K562 (cell line): ENCODE measurements around the gene SNX3. TPM values are rescaled to one million over a fixed set of nuclear protein-coding genes. Genes with fewer than 3 reads are reported as not detected.

Experiments used
- BDP1 ChIP-seq: IDR thresholded peaks from 3 replicates; pipeline ENCODE4 v1.6.1; 2011; ENCODE audit not compliant: insufficient read length, insufficient read depth
- C11orf30 ChIP-seq: fragments of 450-650 bp; IDR thresholded peaks from 2 replicates; pipeline ENCODE4 v1.6.1; 2016; ENCODE audit warnings: low read depth, mild to moderate bottlenecking
- CBFA2T3 ChIP-seq: fragments of 450-650 bp; IDR thresholded peaks from 2 replicates; pipeline ENCODE4 v1.6.1; 2017
- CHD1 ChIP-seq: fragments of 200-600 bp; sonication (generic); IDR thresholded peaks from one replicate; pipeline ENCODE4 v1.6.1; 2012; ENCODE audit warnings: mild to moderate bottlenecking, moderate library complexity, low read length, inconsistent platforms
- EHMT2 ChIP-seq: fragments of 450-650 bp; IDR thresholded peaks from 2 replicates; pipeline ENCODE4 v1.6.1; 2018; ENCODE audit warnings: antibody characterized with exemption
- GATAD2B ChIP-seq: fragments of 450-650 bp; IDR thresholded peaks from 2 replicates; pipeline ENCODE4 v1.6.1; 2017; ENCODE audit warnings: mild to moderate bottlenecking, borderline replicate concordance
- KAT7 ChIP-seq: sonication (generic); formaldehyde crosslinking; IDR thresholded peaks from 2 replicates; pipeline ENCODE4 v1.8.0; 2022; ENCODE audit warnings: missing genetic modification reagents, mild to moderate bottlenecking, borderline replicate concordance
- KDM4B ChIP-seq, 2 experiments: fragments of 450-650 bp in 1 of 2; sonication (generic) in 1 of 2; IDR thresholded peaks; 2 replicates each; pipeline ENCODE4 v1.6.1; 2016 to 2017; ENCODE audit warnings: borderline replicate concordance in 2 of 2, antibody characterized with exemption in 1 of 2, low read depth in 1 of 2, mild to moderate bottlenecking in 1 of 2
- PHF8 ChIP-seq: fragments of 200-600 bp; sonication (generic); IDR thresholded peaks from 2 replicates; pipeline ENCODE4 v1.6.1; 2012; ENCODE audit warnings: mixed run types, mild to moderate bottlenecking, inconsistent platforms, low read length, moderate library complexity, borderline replicate concordance
- RBM15 ChIP-seq: fragments of 200-400 bp; formaldehyde crosslinking; IDR thresholded peaks from 2 replicates; pipeline ENCODE4 v1.6.1; 2018; ENCODE audit warnings: mild to moderate bottlenecking, low read length, moderate library complexity; ENCODE audit not compliant: insufficient read depth
- TEAD1 ChIP-seq, 2 experiments: fragments of 450-650 bp in 1 of 2; sonication (generic) in 1 of 2; formaldehyde crosslinking; IDR thresholded peaks; 2 replicates each; pipeline versions ENCODE4 v1.4.0 to v1.8.0; 2020 to 2022; ENCODE audit warnings: mild to moderate bottlenecking in 2 of 2, missing genetic modification reagents in 1 of 2
- ZBED1 ChIP-seq: IDR thresholded peaks from 2 replicates; pipeline ENCODE4 v1.6.1; 2014
- ZNF274 ChIP-seq: IDR thresholded peaks from 2 replicates; pipeline ENCODE4 v1.6.1; 2011; ENCODE audit warnings: low read depth, mild to moderate bottlenecking, low read length, moderate library complexity, borderline replicate concordance
- ZNF41 ChIP-seq: fragments of 250-450 bp; sonication (Bioruptor Pico); conservative IDR thresholded peaks from 2 replicates; pipeline ENCODE4 v1.4.0; 2020; ENCODE audit warnings: mild to moderate bottlenecking
- ZNF79 ChIP-seq: fragments of 250-450 bp; sonication (Bioruptor Pico); IDR thresholded peaks from 2 replicates; pipeline ENCODE4 v1.4.0; 2020; ENCODE audit warnings: low read depth, mild to moderate bottlenecking, moderate library complexity
- polyA plus RNA-seq, 8 experiments: library from polyadenylated mRNA; depleted of rRNA in 4 of 8; stranded (reverse) in 5 of 8; unstranded in 3 of 8; fragments of >200 nt; fragmentation: Nextera tagmentation in 2 of 8; fragmentation: Illumina TruSeq in 1 of 8; extraction: Ambion mirVana in 2 of 8; extraction: Trizol in 1 of 8; gene quantifications; 2 replicates each; pipeline versions ENCODE4 v1.2.1 to v1.2.3, GENCODE V29; 2011 to 2014; ENCODE audit warnings: inconsistent platforms in 1 of 8, missing spikeins in 1 of 8
- total RNA-seq, 7 experiments: library from RNA; depleted of rRNA in 6 of 7; stranded (reverse); fragments of >200 nt in 6 of 7; fragmentation: Illumina TruSeq in 2 of 7; extraction: Trizol in 2 of 7; gene quantifications; 2 replicates each; pipeline versions ENCODE4 v1.2.1 to v1.2.3, GENCODE V29; 2011 to 2021; ENCODE audit warnings: low replicate concordance in 1 of 7
- TF ChIP-seq, protein P1 (sequence below): fragments of 450-650 bp; IDR thresholded peaks from 2 replicates; pipeline ENCODE4 v1.6.1; 2016; ENCODE audit warnings: mild to moderate bottlenecking
- TF ChIP-seq, protein P2 (sequence below): IDR thresholded peaks from 3 replicates; pipeline ENCODE4 v1.6.1; 2011; ENCODE audit warnings: borderline replicate concordance, mild to moderate bottlenecking, moderate library complexity; ENCODE audit not compliant: insufficient read length; ENCODE audit errors: extremely low read depth
- TF ChIP-seq, protein P3 (sequence below): sonication (generic); formaldehyde crosslinking; IDR thresholded peaks from 2 replicates; pipeline ENCODE4 v1.8.1; 2023; ENCODE audit warnings: mild to moderate bottlenecking, missing genetic modification reagents, moderate library complexity
- TF ChIP-seq, protein P4 (sequence below): fragments of 250-450 bp; sonication (Bioruptor Pico); IDR thresholded peaks from 2 replicates; pipeline ENCODE4 v1.8.0; 2022; ENCODE audit warnings: inconsistent platforms, mild to moderate bottlenecking, moderate library complexity, borderline replicate concordance

The SNX3 gene
- total and polyA plus RNA-seq, 9 of the 15 experiments (the other 6 are each of a cell fraction or from before 2014, with no cell fraction given), result 48.9 to 410 (median 159) TPM

- TF ChIP-seq ZNF79 (CRISPR knock-in tag), result no peak
- peak; percentile 29; the same call in 1 of the 2 replicates for TF ChIP-seq C11orf30
- no peak for TF ChIP-seq ZBED1
- TF ChIP-seq RBM15, result no peak
- TF ChIP-seq EHMT2, result no peak
- TF ChIP-seq TEAD1 (CRISPR knock-in tag; IDR thresholded peaks at IDR 0.05), result peak in 1 of 2 experiments; percentile 47; a peak in 1 of 4 replicates
- peak; percentile 70 for TF ChIP-seq PHF8
- TF ChIP-seq, protein P1, sequence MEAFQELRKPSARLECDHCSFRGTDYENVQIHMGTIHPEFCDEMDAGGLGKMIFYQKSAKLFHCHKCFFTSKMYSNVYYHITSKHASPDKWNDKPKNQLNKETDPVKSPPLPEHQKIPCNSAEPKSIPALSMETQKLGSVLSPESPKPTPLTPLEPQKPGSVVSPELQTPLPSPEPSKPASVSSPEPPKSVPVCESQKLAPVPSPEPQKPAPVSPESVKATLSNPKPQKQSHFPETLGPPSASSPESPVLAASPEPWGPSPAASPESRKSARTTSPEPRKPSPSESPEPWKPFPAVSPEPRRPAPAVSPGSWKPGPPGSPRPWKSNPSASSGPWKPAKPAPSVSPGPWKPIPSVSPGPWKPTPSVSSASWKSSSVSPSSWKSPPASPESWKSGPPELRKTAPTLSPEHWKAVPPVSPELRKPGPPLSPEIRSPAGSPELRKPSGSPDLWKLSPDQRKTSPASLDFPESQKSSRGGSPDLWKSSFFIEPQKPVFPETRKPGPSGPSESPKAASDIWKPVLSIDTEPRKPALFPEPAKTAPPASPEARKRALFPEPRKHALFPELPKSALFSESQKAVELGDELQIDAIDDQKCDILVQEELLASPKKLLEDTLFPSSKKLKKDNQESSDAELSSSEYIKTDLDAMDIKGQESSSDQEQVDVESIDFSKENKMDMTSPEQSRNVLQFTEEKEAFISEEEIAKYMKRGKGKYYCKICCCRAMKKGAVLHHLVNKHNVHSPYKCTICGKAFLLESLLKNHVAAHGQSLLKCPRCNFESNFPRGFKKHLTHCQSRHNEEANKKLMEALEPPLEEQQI, result no peak
- TF ChIP-seq KAT7, result peak; percentile 97; the same call in 1 of the 2 replicates
- TF ChIP-seq CBFA2T3, result no peak; the same call in 1 of the 2 replicates
- TF ChIP-seq GATAD2B, result no peak; the same call in 1 of the 2 replicates
- 0 out of 4 replicates have a peak, but pooled peaks of 1 of the 2 experiments have one; percentile 56 for TF ChIP-seq KDM4B (IDR thresholded peaks at IDR 0.05; ENCODE audit: borderline replicate concordance in 2 of 2, low read depth in 1 of 2)
- TF ChIP-seq, protein P2, sequence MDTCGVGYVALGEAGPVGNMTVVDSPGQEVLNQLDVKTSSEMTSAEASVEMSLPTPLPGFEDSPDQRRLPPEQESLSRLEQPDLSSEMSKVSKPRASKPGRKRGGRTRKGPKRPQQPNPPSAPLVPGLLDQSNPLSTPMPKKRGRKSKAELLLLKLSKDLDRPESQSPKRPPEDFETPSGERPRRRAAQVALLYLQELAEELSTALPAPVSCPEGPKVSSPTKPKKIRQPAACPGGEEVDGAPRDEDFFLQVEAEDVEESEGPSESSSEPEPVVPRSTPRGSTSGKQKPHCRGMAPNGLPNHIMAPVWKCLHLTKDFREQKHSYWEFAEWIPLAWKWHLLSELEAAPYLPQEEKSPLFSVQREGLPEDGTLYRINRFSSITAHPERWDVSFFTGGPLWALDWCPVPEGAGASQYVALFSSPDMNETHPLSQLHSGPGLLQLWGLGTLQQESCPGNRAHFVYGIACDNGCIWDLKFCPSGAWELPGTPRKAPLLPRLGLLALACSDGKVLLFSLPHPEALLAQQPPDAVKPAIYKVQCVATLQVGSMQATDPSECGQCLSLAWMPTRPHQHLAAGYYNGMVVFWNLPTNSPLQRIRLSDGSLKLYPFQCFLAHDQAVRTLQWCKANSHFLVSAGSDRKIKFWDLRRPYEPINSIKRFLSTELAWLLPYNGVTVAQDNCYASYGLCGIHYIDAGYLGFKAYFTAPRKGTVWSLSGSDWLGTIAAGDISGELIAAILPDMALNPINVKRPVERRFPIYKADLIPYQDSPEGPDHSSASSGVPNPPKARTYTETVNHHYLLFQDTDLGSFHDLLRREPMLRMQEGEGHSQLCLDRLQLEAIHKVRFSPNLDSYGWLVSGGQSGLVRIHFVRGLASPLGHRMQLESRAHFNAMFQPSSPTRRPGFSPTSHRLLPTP, result no peak
- TF ChIP-seq, protein P3, sequence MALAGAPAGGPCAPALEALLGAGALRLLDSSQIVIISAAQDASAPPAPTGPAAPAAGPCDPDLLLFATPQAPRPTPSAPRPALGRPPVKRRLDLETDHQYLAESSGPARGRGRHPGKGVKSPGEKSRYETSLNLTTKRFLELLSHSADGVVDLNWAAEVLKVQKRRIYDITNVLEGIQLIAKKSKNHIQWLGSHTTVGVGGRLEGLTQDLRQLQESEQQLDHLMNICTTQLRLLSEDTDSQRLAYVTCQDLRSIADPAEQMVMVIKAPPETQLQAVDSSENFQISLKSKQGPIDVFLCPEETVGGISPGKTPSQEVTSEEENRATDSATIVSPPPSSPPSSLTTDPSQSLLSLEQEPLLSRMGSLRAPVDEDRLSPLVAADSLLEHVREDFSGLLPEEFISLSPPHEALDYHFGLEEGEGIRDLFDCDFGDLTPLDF (CRISPR knock-in tag), result no peak
- no peak for TF ChIP-seq CHD1
- TF ChIP-seq ZNF41 (CRISPR knock-in tag), result no peak
- TF ChIP-seq, protein P4, sequence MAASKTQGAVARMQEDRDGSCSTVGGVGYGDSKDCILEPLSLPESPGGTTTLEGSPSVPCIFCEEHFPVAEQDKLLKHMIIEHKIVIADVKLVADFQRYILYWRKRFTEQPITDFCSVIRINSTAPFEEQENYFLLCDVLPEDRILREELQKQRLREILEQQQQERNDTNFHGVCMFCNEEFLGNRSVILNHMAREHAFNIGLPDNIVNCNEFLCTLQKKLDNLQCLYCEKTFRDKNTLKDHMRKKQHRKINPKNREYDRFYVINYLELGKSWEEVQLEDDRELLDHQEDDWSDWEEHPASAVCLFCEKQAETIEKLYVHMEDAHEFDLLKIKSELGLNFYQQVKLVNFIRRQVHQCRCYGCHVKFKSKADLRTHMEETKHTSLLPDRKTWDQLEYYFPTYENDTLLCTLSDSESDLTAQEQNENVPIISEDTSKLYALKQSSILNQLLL (CRISPR knock-in tag), result no peak
- TF ChIP-seq BDP1, result no peak
- TF ChIP-seq ZNF274, result no peak
These were observed 34.1 kb upstream of the SNX3 start, which contains the start of gene AFG1L (continued) for GRCh38 chr6:108294727-108295625.
